Natural killer cell (primary cell): ENCODE results near the gene RNASEH2B. TPM values are rescaled to one million over a fixed set of nuclear protein-coding genes. Genes with fewer than 3 reads are reported as not detected.

ENCODE experiments used
- ATAC-seq, 3 donors: fragments of 150-1000 bp in 2 of 3; fragments of 200-7000 bp in 1 of 3; cut with Tn5 transposase; 1 replicate in 1 of 3; 2 replicates in 2 of 3; pipeline ENCODE4 v1.10.0; 2021; ENCODE audit warnings: mild to moderate bottlenecking in 2 of 3, moderate library complexity in 2 of 3
- DNase-seq, 2 donors: peaks; one replicate each; pipeline versions ENCODE4 v3.0.0 to v3.0.0-alpha.2; 2013 to 2021; ENCODE audit warnings: mixed read lengths in 1 of 2
- H3K27ac ChIP-seq: one replicate; pipeline ENCODE4 v1.5.1; 2013; ENCODE audit warnings: mild to moderate bottlenecking, low read length
- H3K27me3 ChIP-seq: one replicate; pipeline ENCODE4 v1.6.1; 2013; ENCODE audit warnings: low read length; ENCODE audit not compliant: control insufficient read depth, insufficient read depth
- H3K36me3 ChIP-seq: one replicate; pipeline ENCODE4 v1.6.1; 2013; ENCODE audit warnings: low read length; ENCODE audit not compliant: control insufficient read depth, insufficient read depth
- H3K4me1 ChIP-seq: one replicate; pipeline ENCODE4 v1.6.1; 2013; ENCODE audit warnings: low read length; ENCODE audit not compliant: control insufficient read depth, insufficient read depth
- H3K4me3 ChIP-seq: one replicate; pipeline ENCODE4 v1.5.1; 2013; ENCODE audit warnings: low read length
- H3K9me3 ChIP-seq: one replicate; pipeline ENCODE4 v1.6.1; 2013; ENCODE audit warnings: low read length; ENCODE audit not compliant: control insufficient read depth, insufficient read depth
- H3K27ac Mint-ChIP-seq, 2 donors: one replicate each; pipeline ENCODE4 v1.8.0; 2022; ENCODE audit warnings: mild to moderate bottlenecking in 2 of 2, mixed read lengths in 2 of 2, moderate library complexity in 1 of 2
- H3K27me3 Mint-ChIP-seq, 2 donors: one replicate each; pipeline ENCODE4 v1.8.0; 2022; ENCODE audit warnings: low read depth in 2 of 2, mixed read lengths in 2 of 2
- H3K36me3 Mint-ChIP-seq: one replicate; pipeline ENCODE4 v1.8.0; 2022; ENCODE audit warnings: mixed read lengths
- H3K4me1 Mint-ChIP-seq, 2 donors: one replicate each; pipeline ENCODE4 v1.8.0; 2022; ENCODE audit warnings: mixed read lengths in 2 of 2
- H3K4me3 Mint-ChIP-seq: one replicate; pipeline ENCODE4 v1.8.0; 2022; ENCODE audit warnings: mild to moderate bottlenecking, moderate library complexity, mixed read lengths
- H3K9me3 Mint-ChIP-seq, 2 donors: one replicate each; pipeline ENCODE4 v1.8.0; 2022; ENCODE audit warnings: mixed read lengths in 2 of 2
- CTCF ChIP-seq: fragments of 200-600 bp; IDR thresholded peaks from one replicate; pipeline ENCODE4 v1.8.0; 2022; ENCODE audit warnings: antibody characterized with exemption
- WGBS: methylation state at CpG from one replicate; pipeline ENCODE4 v1.1.7; 2013; ENCODE audit warnings: missing lambda C conversion rate; ENCODE audit not compliant: insufficient coverage; 5-methylcytosine and 5-hydroxymethylcytosine counted together
- intact Hi-C: fragments of 100-400 bp; cut with micrococcal nuclease; formaldehyde crosslinking; loops from one replicate; pipeline ENCODE4 v1.14.2; 2022
- total RNA-seq, 4 donors: library from RNA; stranded (reverse); fragments of 120-200 nt in 1 of 4; gene quantifications; one replicate each; pipeline versions ENCODE4 v1.2.3 to v1.2.4, GENCODE V29; 2013 to 2022

RNASEH2B gene
- total RNA-seq, 3 donors from 2014 or later (not counting 1 experiment from before 2014, with no cell fraction given), result 57.9 to 68.7 (median 64.8) TPM

GRCh38 chr13:50867637-50867945, 42.0 kb upstream of the RNASEH2B start:
- peaks cover 19 to 35% of the 10 kb centered on the region in 2 donors for H3K27me3 Mint-ChIP-seq
- intact Hi-C loops, result no loop called here

DNA sequence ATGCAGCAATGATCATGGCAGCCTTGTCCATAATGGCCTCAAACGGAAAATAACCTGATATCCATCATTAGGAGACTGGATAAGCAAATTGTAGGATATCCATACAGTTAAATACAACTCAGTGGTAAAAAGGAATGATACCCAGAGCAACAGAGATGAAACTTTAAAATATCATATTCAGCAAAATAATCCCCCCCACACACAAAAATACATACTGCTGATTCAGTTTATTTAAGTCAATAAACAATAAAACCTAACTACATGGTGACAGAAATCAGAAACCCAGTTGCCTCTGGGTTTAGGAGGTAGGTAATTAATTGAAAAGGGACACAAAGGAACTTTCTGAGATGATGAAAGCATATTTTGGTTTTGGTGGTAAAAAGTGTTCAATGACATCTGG, 38.2 kb upstream of the RNASEH2B start:
- no peaks in the 10 kb centered on the region for H3K36me3 ChIP-seq
- WGBS, result no CpG with 5 or more reads among the region's 1 CpG
- TF ChIP-seq CTCF, result no peak
- H3K27ac ChIP-seq, result no peak overlapping the region
- no peak overlapping the region for H3K4me3 ChIP-seq
- Mint-ChIP-seq H3K4me3 (no peak overlapping the region), H3K9me3 (no peaks in the 10 kb centered on the region), H3K36me3 (no peaks in the 10 kb centered on the region), H3K27ac (no peak overlapping the region), H3K27me3 (peaks cover 17 to 31% of the 10 kb centered on the region in 2 donors), H3K4me1 (no peaks in the 10 kb centered on the region)
- no peak for DNase-seq
- H3K4me1 ChIP-seq, result no peaks in the 10 kb centered on the region
- no peaks in the 10 kb centered on the region for H3K9me3 ChIP-seq
- intact Hi-C loops, result no loop called here
- H3K27me3 ChIP-seq, result no peaks in the 10 kb centered on the region
- no peak for ATAC-seq

More at GRCh38 chr13:50867637-50867945, 42.0 kb upstream of the RNASEH2B start:
- no peak for TF ChIP-seq CTCF
- Mint-ChIP-seq H3K4me1 (no peaks in the 10 kb centered on the region), H3K9me3 (no peaks in the 10 kb centered on the region), H3K4me3 (no peak overlapping the region), H3K27ac (no peak overlapping the region), H3K36me3 (no peaks in the 10 kb centered on the region)
- DNase-seq, result no peak
- H3K4me1 ChIP-seq, result no peaks in the 10 kb centered on the region
- no peak for ATAC-seq
- no peaks in the 10 kb centered on the region for H3K27me3 ChIP-seq
- no peaks in the 10 kb centered on the region for H3K36me3 ChIP-seq
- no peak overlapping the region for H3K27ac ChIP-seq
- no peak overlapping the region for H3K4me3 ChIP-seq
- 74% methylated on average over 3 of the region's 3 CpGs for WGBS
- H3K9me3 ChIP-seq, result no peaks in the 10 kb centered on the region

DNA sequence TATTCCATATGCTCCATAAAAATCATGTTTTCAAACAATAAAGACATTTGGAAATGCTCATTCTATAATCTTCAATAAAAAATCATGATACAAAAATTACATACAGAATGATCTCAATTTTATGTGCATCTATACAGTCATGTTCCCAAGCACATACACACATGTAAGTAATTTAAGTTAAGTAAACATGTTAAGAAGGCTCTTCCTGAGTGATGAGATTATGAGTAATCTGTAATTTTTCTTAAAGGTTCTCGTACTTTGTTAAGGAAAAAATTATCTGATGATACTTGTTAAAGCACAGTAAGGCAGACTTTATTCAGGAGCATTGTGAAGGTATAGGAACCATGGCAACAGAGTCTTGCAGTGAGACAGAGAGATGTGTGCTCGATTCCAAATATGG, 36.1 kb upstream of the RNASEH2B start:
- H3K9me3 ChIP-seq, result no peaks in the 10 kb centered on the region
- H3K27me3 ChIP-seq, result no peaks in the 10 kb centered on the region
- no peaks in the 10 kb centered on the region for H3K4me1 ChIP-seq
- intact Hi-C loops, result no loop called here
- no peaks in the 10 kb centered on the region for H3K9me3 Mint-ChIP-seq
- H3K4me3 Mint-ChIP-seq, result no peak overlapping the region
- DNase-seq, result no peak
- ATAC-seq, result no peak
- no peak overlapping the region for H3K4me3 ChIP-seq
- H3K27ac Mint-ChIP-seq, result no peak overlapping the region
- WGBS, result 88% methylated on average over 2 of the region's 2 CpGs
- no peaks in the 10 kb centered on the region for H3K36me3 ChIP-seq
- no peak overlapping the region for H3K27ac ChIP-seq
- no peaks in the 10 kb centered on the region for H3K4me1 Mint-ChIP-seq
- H3K27me3 Mint-ChIP-seq, result peaks cover 9 to 18% of the 10 kb centered on the region in 2 donors
- no peak for TF ChIP-seq CTCF
- no peaks in the 10 kb centered on the region for H3K36me3 Mint-ChIP-seq

- Mint-ChIP-seq H3K27ac (no peak overlapping the region), H3K9me3 (no peaks in the 10 kb centered on the region), H3K4me1 (no peaks in the 10 kb centered on the region), H3K27me3 (peaks cover 7 to 14% of the 10 kb centered on the region in 2 donors), H3K36me3 (no peaks in the 10 kb centered on the region), H3K4me3 (no peak overlapping the region)
- Histone ChIP-seq H3K27me3 (no peaks in the 10 kb centered on the region), H3K4me1 (no peaks in the 10 kb centered on the region), H3K9me3 (no peaks in the 10 kb centered on the region), H3K4me3 (no peak overlapping the region), H3K36me3 (no peaks in the 10 kb centered on the region), H3K27ac (no peak overlapping the region)
- ATAC-seq (no peak), DNase-seq (no peak)
- WGBS, result 76% methylated on average over 1 of the region's 2 CpGs
- TF ChIP-seq CTCF, result no peak
- intact Hi-C loops, result no loop called here
Observed at GRCh38 chr13:50873991-50874390, 35.6 kb upstream of the RNASEH2B start.
